ENCODE results near the gene ABHD5.

The ABHD5 gene

DNA sequence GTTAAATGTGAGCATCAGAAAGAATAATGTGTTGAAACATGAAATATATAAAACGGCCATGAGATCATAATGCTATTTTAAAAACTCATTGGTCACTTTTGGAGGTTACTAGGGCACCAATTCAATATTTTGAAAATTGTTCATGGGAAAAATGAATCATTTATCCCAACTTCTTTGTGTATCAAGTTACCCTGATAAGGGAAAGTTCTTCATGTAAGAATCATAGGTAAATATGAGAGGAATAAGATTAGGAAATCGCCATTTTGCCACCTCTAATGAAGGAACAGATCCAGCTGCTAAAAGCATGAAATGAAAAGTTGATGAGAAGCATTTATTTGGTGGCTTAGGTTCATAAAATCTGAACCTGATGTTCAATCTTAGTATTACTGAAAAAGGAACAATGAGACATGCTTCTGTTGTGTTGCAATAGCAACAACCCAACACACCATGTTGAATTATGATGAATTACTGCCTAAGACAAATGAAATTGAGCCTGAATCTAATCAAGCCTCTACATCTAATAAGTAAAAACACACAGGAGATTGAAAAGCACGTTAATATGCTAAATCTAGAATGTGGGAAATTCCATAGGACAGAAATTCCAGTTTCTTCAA lies 32.5 kb downstream of the ABHD5 start:
- TF ChIP-seq, protein P1, sequence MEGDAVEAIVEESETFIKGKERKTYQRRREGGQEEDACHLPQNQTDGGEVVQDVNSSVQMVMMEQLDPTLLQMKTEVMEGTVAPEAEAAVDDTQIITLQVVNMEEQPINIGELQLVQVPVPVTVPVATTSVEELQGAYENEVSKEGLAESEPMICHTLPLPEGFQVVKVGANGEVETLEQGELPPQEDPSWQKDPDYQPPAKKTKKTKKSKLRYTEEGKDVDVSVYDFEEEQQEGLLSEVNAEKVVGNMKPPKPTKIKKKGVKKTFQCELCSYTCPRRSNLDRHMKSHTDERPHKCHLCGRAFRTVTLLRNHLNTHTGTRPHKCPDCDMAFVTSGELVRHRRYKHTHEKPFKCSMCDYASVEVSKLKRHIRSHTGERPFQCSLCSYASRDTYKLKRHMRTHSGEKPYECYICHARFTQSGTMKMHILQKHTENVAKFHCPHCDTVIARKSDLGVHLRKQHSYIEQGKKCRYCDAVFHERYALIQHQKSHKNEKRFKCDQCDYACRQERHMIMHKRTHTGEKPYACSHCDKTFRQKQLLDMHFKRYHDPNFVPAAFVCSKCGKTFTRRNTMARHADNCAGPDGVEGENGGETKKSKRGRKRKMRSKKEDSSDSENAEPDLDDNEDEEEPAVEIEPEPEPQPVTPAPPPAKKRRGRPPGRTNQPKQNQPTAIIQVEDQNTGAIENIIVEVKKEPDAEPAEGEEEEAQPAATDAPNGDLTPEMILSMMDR (IDR thresholded peaks at IDR 0.05; ENCODE audit: low read depth, low read length) = no peak
- H3K4me3 ChIP-seq (replicated peaks in 1 of 2; ENCODE audit: low read depth in 2 of 2, low read length in 2 of 2) = no peak overlapping the region
- peak; percentile 73 to 88 for DNase-seq (ENCODE audit: low read depth in 2 of 2)

DNA sequence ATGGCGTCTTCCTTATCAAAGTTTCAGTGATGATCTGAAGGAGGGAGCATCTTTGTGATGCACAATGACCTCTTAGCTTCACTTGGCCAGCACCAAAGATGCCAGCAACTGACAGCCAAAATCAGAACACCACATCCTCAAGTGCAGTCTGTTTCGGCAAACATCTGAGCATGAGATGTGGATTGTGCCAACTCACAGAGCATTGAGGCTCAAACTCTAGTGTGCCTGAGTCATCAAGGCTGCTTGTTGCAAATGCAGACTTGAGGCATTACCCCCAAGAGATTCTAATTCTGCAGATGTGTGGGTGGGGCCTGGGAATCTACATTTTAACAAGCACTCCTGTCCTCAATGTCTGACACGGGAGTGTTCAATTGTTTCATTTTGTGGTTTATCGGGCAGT lies 35.8 kb downstream of the ABHD5 start:
- DNase-seq (ENCODE audit: low read depth in 2 of 2) = peak; percentile 57 to 81

DNA sequence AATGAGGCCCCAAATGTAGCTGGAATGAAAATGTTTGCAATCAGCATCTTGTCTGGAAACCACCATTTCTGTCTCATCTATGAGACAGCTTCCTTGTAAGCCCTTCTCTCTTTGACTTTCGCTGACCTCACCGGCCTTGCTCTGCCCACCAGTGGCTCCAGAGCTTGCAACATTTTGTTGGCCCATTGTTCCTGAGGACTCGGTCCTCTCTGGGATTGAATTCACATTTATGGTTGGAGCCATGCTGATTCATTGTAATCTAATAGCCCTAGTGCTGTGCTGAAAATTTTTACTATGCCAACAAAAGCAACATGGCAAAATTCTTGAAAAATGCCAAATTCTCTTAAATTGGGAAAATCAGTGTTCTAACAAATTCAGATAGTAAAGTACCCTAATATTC lies 37.2 kb downstream of the ABHD5 start:
- TF ChIP-seq, protein P1 (IDR thresholded peaks at IDR 0.05; ENCODE audit: low read depth, low read length) = no peak
- DNase-seq (ENCODE audit: low read depth in 2 of 2) = peak; percentile 45 to 89
- H3K4me3 ChIP-seq (replicated peaks in 1 of 2; ENCODE audit: low read depth in 2 of 2, low read length in 2 of 2) = no peak overlapping the region

More for the DNA sequence above, 35.8 kb downstream of the ABHD5 start:
- TF ChIP-seq, protein P1 (IDR thresholded peaks at IDR 0.05; ENCODE audit: low read depth, low read length) = no peak
- H3K4me3 ChIP-seq (replicated peaks in 1 of 2; ENCODE audit: low read depth in 2 of 2, low read length in 2 of 2) = no peak overlapping the region

DNA sequence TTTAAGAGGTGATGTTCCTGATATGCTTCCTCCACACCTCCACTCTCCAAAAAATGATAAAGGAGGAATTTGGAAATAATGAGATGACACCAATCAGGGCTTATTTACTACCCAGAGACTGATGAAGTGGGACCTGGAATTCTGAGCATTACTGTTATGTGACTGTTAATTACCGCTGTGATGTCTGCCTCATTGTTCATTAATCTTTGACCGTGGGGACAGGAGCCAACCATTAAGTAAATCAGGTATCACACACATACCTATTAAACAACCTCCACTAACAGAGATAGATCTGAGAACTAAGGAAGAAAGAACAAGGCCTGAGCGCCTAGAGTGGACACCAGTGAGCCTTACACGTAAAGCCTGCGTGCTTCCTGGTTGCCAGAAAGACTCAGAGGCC lies 37.7 kb downstream of the ABHD5 start:
- no peak overlapping the region for H3K4me3 ChIP-seq (replicated peaks in 1 of 2; ENCODE audit: low read depth in 2 of 2, low read length in 2 of 2)
- TF ChIP-seq, protein P1 (IDR thresholded peaks at IDR 0.05; ENCODE audit: low read depth, low read length) = no peak
- no peak for DNase-seq (ENCODE audit: low read depth in 2 of 2)

DNA sequence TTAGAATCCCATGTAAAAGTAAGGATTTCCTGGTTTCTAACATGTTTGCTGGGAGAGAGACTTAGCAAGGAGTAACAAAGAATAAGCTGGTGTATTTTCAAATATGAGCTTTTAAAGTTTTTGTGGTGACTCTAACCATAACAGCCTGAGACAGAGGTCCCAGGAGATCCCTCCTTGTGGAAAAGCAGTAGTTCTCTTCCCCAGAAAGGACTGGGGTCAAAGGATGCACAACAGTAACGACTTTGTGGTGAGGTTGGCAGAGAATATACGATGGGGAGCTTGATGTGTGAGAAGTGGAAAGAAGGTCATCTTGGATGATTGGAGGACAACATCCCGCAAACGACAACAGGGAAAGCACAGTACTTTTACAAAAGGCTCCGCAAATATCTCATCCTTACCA lies 38.2 kb downstream of the ABHD5 start:
- DNase-seq (ENCODE audit: low read depth in 2 of 2) = no peak
- H3K4me3 ChIP-seq (replicated peaks in 1 of 2; ENCODE audit: low read depth in 2 of 2, low read length in 2 of 2) = no peak overlapping the region
- TF ChIP-seq, protein P1 (IDR thresholded peaks at IDR 0.05; ENCODE audit: low read depth, low read length) = no peak

DNA sequence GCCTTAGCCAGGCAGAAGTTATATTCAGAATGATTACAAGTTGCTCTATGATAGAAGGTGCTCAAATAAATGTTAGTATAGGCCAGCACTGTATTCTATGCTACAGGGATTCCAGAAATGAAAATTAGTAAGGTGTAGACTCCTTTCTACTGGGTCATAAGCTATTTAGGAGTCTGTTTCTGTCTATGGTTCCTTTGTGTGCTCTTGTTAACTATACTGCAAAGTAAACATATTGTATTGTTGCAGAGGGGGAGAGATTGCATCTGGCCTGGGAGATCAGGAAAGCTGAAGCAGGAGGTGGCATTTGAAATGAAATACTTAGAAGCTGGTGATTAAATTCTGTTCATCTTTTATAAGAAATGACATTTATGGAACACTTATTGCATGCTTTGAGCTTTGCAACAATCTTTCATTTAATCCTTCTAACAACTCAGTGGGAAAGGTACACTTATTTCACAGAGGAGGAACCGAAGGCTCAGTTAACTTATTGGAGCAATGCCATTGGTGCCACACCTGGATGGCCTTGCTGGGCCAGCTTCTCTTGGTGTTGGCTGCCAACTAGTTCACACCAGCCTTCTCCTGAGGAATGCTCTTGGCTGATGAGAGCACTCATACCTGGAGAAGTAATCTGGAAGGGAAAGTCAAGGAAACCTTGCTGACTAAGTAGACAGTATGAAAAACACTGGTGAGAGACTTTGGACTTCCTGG lies 39.1 kb downstream of the ABHD5 start:
- no peak overlapping the region for H3K4me3 ChIP-seq (replicated peaks in 1 of 2; ENCODE audit: low read depth in 2 of 2, low read length in 2 of 2)
- TF ChIP-seq, protein P1 (IDR thresholded peaks at IDR 0.05; ENCODE audit: low read depth, low read length) = no peak
- no peak for DNase-seq (ENCODE audit: low read depth in 2 of 2)
